Measurements from ENCODE around the gene GC.

GRCh38 chr4:71697031-71697430, 86.8 kb downstream of the GC start:
- TF ChIP-seq ZNF232 (CRISPR knock-in tag; IDR thresholded peaks at IDR 0.05) = no peak
- no peak for TF ChIP-seq ESRRA (CRISPR knock-in tag; IDR thresholded peaks at IDR 0.05; ENCODE audit: borderline replicate concordance)
- TF ChIP-seq ZNF219 (CRISPR knock-in tag; IDR thresholded peaks at IDR 0.05; ENCODE audit: borderline replicate concordance) = no peak

All from WTC11 (cell line).